SW 1271 (cell line): Measurements from ENCODE around the gene INAFM2.

Source experiments
- DNase-seq, 2 experiments: peaks; one replicate each; lab custom pipeline; 2025; lab: John Stamatoyannopoulos, UW

Gene INAFM2

GRCh38 chr15:40323239-40323952 lies at the start of gene INAFM2:
INAFM2 (plus strand) TSS chr15:40323692; CDS start chr15:40324056, 364 bp downstream.
- peak; percentile 63 to 87 for DNase-seq

- DNase-seq: peak in 1 of 2 experiments; percentile 63
Observed at GRCh38 chr15:40274350-40275274, 48.9 kb upstream of the INAFM2 start.

GRCh38 chr15:40275523-40275922 lies 48.0 kb upstream of the INAFM2 start:
- DNase-seq: no peak

- DNase-seq: no peak
Observed at GRCh38 chr15:40275954-40276353, 47.5 kb upstream of the INAFM2 start.

- DNase-seq: no peak
Observed at GRCh38 chr15:40276927-40277326, 46.6 kb upstream of the INAFM2 start.

GRCh38 chr15:40277471-40277870 lies 46.0 kb upstream of the INAFM2 start:
- DNase-seq: no peak

- no peak for DNase-seq
Observed at GRCh38 chr15:40278026-40278425, 45.5 kb upstream of the INAFM2 start.

GRCh38 chr15:40279437-40280141 lies 43.9 kb upstream of the INAFM2 start:
- DNase-seq: no peak

GRCh38 chr15:40280260-40281056 lies 43.0 kb upstream of the INAFM2 start:
- DNase-seq: no peak

GRCh38 chr15:40281057-40281800 lies 42.3 kb upstream of the INAFM2 start:
- DNase-seq: no peak

GRCh38 chr15:40281801-40282146 lies 41.7 kb upstream of the INAFM2 start:
- no peak for DNase-seq

GRCh38 chr15:40282147-40282868 lies 41.2 kb upstream of the INAFM2 start:
- no peak for DNase-seq

GRCh38 chr15:40282869-40283614 lies 40.5 kb upstream of the INAFM2 start, which contains the start of gene ANKRD63:
ANKRD63 (minus strand) TSS chr15:40283064; CDS start chr15:40282586, 478 bp downstream.
- peak in 1 of 2 experiments; percentile 4 for DNase-seq

- no peak for DNase-seq
Observed at GRCh38 chr15:40283615-40284300, 39.7 kb upstream of the INAFM2 start.

GRCh38 chr15:40285151-40285550 lies 38.3 kb upstream of the INAFM2 start:
- no peak for DNase-seq

GRCh38 chr15:40285554-40286011 lies 37.9 kb upstream of the INAFM2 start:
- no peak for DNase-seq

- DNase-seq: no peak
Observed at GRCh38 chr15:40286061-40286532, 37.4 kb upstream of the INAFM2 start.

- DNase-seq: no peak
Observed at GRCh38 chr15:40286794-40287193, 36.7 kb upstream of the INAFM2 start.

- no peak for DNase-seq
Observed at GRCh38 chr15:40287505-40287904, 36.0 kb upstream of the INAFM2 start.
